GM19324 (cell line): ENCODE measurements around the gene SIDT2.
A peak's percentile ranks its signal among the peaks of the same experiment; 100 is the strongest.
"Not testable (repeated sequence)": the region's sequence is repeated elsewhere in the genome, so short reads cannot be mapped to it uniquely, and the experiment has no call there.

Experiments
- ATAC-seq: cut with Tn5 transposase; IDR thresholded peaks from one replicate; pipeline ENCODE4 v1.9.1; 2021; ENCODE audit warnings: mild to moderate bottlenecking, moderate library complexity; ENCODE audit not compliant: unreplicated experiment, low FRiP score

The SIDT2 gene

DNA sequence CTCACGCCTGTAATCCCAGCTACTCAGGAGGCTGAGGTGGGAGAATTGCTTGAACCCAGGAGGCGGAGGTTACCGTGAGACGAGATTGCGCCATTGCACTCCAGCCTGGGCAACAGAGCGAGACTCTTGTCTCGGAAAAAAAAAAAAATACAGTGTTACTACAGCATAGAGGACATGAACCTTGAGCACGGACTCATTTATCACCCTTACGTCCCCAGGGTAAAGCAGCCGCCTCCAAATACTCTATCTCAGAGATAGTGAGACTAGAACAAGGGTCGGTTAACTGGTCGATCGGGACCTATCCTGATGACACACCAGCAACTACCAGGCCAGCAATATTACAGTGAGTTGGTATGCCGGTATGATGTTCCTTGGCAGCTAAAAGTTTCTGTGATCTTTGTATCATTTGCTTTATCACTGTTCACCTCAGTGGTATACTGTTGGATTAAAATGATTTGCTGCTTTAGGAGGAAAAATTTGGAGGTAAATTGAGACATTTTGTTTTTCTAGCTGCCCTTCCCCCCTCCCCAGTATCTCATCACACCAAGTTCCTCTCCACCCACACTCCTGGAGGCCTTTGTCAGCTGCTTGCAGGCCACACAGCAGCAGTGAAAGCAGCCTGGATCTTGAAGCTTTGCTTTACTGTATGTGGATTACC lies 7.0 kb upstream of the SIDT2 start:
- no peak for ATAC-seq

DNA sequence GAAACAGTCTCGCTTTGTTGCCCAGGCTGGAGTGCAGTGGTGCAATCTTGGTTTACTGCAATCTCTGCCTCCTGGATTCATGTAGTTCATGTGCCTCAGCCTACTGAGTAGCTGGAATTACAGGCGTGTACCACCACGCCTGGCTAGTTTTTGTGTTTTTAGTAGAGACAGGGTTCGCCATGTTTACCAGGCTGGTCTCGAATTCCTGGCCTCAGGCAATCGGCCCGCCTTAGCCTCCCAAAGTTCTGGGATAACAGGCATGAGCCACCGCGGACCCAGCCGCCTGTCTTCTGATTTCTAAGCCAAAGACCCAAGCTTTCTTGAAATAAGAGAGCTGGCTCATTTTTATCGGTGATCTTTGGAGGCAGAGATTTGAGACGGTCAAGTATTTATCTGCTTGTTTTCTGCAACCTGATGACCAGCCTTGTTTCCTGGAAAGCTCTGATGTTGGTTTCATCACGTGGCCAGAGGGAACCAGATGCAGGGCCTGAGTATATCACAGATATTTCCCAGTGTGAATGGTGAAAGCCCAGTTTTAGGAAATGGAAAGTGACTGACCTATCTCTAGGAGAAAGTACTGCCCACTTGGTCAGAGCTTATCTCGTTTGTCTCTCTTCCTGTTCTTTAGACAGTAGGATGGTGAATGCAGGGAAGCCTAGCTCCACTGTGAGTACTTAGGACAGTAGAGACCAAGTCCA lies 5.7 kb upstream of the SIDT2 start:
- ATAC-seq, result no peak

DNA sequence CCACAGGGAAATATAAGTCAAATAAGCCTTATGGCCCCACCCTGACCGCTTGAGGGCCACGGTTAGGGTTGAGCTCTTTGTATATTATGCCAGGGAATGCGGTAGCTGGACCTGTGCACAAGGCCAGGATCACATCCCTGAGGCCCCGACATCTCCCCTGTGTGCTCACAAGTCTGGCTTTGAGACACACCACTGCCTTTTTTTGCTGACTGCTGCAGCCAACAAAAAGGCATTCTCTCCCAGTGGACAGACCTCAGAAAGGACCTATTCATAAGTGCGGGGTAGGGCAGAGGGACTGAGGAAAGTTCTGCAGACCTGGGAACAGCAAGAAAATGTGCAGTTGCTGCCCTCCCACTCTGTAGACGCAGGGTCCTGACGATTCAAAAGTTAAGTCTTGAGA lies 3.4 kb upstream of the SIDT2 start:
- ATAC-seq, result no peak

DNA sequence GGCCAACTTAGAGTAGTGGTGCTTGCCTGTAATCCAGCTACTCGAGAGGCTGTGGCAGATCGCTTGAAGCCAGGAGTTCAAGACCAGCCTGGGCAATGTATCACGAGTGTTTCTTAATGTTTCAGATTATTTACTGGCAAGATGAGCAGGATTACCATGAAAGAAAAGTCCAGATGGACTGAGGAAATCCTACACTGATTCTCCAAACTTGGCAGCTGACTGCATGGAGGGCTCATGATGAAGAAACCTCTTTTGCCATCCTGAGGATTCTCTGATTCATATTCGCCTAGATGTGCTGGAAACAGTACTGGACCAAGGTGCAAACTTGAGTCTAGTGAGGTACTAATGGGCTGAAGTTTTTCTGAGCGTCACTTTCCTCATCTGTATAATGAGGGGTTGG lies 2.8 kb upstream of the SIDT2 start:
- ATAC-seq, result no peak

DNA sequence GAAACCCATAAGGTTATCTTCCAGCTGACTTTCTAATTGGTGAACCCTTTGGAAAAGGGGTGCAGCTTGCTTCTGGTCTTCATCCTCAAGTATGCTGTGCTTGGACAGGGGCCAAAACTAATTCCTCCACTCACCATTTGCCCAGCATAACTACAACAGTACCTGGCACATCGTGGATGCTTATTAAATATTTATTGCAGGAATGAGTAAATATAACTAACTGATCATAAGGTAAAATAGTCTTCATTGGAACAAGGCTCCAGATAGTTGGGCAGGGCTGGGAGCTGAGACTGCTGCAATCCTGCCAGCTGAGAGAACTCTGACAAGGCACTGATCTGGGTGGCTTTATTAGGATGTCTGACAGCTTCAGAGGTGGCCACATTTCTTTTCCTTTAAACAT lies 2.4 kb upstream of the SIDT2 start:
- no peak for ATAC-seq

DNA sequence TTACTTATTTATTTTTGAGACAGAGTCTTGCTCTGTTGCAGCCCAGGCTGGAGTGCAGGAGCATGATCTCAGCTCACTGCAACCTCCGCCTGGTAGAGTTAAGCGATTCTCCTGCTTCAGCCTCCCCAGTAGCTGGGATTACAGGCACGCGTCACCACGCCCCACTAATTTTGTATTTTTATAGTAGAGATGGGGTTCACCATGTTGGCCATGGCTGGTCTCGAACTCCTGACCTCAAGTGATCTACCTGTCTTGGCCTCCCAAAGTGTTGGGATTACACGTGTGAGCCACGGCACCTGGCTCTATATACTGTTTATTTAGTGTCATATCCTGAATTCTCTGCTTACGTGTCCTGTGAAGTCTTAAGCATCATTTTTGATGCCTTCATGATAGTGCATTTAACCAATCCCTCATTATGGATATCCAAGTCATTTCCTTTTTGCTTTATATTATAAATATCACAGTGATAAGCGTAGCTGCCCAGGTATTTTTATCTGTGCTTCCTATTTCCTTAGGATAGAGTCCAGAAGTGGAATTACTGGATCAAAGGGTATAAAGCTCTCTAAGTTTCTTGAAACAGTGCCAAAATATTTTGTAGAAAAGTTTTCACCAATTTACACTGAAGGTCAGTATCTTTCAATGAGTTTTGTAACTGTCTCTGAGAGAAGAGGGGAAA lies 871 bp upstream of the SIDT2 start:
- no peak for ATAC-seq

DNA sequence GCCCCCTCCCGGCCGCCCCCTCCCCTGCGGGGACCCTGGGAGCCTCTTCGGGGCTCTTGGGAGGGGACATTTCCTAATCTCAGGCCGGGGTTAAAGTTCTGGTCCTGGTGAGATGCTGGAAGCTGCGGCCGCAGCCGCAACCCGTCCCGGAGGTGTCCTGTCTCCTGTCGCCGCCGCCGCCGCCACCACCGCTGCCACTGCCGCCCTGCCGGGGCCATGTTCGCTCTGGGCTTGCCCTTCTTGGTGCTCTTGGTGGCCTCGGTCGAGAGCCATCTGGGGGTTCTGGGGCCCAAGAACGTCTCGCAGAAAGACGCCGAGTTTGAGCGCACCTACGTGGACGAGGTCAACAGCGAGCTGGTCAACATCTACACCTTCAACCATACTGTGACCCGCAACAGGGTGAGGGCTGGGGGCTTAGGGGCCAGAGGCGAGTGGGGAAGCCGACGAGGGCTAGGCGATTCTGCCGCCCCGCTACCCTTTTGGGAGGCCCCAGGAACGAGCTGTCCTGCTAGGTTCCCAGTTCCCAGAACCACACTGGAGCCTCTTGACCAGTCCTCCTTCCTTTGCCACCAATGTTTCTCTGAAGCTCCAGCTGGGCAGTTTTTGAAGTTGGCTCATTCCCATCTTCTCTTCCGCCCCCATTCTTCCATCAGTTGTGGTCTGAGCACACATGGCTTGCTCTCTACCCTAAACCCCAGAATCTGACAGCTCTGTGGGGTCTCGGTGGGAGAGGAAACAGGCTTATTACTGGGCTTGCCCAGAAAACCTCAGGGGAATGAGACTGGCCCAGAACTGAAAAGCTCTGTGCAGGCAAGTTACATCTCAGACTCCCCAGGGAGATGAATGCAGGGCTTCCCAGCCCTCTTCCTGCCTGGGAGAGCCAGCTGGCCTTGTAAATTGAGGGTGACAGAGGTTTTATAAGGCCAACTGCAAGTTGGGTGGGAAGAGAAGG lies 781 bp downstream of the SIDT2 start:
- peak; percentile 24 for ATAC-seq

DNA sequence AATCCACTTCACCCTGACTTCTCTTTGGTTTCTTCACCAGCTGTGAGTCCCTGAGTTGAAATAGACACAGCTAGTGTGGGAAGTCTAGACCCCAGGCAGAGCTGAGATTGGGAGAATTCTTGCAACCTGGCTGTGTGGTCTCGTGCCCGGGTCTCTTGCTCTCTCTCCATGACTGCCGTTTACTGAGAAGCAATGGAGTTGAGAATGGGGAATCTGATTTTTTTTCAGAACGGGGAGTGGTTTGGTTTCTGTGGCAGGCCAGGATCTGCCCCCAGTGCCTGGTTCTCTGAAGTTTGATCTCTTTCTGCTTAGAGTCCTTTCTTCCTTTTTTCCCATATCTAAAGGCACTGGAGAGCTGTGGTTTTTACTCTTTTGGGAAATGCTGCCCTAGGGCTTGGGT lies 1.5 kb downstream of the SIDT2 start:
- ATAC-seq, result no peak

DNA sequence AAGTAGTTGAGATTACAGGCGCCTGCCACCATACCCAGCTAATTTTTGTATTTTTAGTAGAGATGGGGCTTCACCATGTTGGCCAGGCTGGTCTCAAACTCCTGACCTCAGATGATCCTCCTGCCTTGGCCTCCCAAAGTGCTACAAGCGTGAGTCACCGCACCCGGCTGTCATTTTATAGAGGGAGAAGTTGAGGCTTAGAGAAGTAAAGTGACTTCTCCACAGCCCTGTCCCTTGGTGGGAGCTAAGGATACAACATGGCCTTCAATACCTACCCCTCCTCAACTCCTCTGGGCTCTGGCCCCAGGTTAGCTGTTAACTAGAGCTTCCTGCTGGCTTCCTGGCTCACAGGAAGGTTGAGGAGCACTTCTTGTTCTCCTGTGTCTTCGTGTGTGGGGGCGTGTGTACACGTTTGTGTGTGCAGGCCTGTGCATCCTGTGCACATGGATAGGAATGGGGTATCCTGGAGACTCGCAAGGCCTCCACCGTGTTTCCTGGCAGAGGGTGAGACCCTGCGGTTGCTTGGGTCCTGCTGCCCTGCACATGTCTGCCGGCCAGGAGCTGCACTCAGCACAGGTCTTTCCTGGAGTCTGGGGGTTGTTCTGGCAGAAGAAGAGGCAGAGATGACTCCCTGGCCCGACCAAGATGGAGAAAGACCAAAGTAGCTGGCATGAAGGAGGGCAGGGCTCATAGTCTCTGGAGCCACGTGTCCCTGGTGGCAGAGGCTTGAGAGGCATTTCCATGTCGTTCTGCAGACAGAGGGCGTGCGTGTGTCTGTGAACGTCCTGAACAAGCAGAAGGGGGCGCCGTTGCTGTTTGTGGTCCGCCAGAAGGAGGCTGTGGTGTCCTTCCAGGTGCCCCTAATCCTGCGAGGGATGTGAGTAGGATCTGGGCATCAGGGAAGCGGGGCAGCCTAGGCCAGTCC lies 2.4 kb downstream of the SIDT2 start:
- ATAC-seq, result no peak

DNA sequence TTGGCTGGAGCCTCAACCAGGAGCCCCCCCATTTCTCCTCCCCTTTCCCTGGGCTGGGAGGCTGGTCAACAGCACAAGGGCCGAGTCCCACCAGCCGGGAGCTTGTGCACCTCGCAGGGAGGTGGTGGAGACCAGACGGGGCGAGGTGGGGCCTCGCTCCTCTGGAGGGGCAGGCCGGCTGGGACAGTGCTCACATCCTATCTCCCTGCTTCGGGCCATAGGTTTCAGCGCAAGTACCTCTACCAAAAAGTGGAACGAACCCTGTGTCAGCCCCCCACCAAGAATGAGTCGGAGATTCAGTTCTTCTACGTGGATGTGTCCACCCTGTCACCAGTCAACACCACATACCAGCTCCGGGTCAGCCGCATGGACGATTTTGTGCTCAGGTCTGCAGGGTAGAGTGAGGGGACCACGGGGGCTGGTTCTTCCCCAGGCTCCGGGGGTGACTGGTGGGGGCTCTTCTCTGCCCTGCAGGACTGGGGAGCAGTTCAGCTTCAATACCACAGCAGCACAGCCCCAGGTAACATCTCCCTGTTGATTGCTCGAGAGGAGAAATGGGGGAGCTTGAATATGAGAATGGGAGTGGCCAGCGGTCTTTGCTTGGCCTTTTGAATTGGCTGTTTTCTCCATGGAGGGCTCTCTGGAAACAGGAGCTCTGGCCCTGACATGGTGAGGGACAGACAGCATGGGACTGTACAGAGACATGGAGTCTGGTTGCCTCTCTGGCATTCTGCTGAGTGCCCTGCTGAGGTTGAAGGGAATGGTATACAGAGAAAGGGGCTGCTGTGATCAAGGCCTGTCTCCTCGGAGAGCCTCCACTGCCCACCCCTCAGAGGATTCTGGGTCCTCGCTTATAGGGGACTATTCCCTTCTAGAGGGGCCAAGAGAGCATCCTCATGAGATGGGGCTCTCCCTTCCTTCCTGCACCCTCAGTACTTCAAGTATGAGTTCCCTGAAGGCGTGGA lies 3.3 kb downstream of the SIDT2 start:
- ATAC-seq, result no peak

DNA sequence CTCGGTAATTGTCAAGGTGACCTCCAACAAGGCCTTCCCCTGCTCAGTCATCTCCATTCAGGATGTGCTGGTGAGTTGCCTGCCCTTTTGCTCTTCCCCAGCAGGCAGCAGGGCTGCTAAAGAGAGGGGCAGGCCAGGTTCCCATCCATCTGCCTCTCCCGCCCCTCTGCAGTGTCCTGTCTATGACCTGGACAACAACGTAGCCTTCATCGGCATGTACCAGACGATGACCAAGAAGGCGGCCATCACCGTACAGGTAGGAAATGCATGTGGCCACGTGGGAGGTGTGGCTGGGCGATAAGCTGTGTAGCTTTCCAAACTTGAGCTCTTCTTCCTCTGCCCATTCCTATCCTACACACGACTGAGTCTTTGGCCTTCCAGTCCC lies 4.0 kb downstream of the SIDT2 start:
- ATAC-seq, result no peak

DNA sequence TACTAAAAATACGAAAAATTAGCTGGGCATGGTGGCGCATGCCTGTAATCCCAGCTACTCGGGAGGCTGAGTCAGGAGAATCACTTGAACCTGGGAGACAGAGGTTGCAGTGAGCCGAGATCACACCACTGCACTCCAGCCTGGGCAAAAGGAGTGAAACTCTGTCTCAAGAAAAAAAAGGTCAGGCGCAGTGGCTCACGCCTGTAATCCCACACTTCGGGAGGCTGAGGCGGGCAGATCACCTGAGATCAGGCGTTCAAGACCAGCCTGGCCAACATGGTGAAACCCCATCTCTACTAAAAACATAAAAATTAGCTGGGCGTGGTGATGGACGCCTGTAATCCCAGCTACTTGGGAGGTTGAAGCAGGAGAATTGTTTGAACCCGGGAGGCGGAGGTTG lies 4.6 kb downstream of the SIDT2 start:
- ATAC-seq, result not testable (repeated sequence)

DNA sequence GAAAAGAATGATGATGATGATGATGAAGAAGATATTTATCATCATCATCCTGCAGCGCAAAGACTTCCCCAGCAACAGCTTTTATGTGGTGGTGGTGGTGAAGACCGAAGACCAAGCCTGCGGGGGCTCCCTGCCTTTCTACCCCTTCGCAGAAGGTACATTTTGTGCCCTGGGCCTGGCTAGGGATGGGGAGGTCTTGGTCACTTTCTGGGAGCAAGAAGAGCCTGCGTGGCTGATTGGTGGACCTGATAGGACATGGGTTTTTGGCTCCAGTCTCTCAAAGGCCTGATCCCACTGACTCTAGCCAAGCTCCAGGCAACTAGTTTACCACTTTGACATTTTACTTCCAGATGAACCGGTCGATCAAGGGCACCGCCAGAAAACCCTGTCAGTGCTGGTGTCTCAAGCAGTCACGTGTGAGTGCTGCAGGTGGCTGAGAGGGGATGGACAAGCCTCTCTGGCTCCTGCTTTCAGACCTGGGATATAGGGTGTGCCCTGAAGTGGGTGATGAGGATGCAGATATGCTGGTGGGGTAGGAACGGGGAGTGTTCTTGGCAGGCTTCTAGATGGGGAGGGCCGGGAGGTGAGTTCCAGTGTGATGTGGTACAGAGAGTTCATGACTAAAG lies 5.3 kb downstream of the SIDT2 start:
- ATAC-seq, result no peak

DNA sequence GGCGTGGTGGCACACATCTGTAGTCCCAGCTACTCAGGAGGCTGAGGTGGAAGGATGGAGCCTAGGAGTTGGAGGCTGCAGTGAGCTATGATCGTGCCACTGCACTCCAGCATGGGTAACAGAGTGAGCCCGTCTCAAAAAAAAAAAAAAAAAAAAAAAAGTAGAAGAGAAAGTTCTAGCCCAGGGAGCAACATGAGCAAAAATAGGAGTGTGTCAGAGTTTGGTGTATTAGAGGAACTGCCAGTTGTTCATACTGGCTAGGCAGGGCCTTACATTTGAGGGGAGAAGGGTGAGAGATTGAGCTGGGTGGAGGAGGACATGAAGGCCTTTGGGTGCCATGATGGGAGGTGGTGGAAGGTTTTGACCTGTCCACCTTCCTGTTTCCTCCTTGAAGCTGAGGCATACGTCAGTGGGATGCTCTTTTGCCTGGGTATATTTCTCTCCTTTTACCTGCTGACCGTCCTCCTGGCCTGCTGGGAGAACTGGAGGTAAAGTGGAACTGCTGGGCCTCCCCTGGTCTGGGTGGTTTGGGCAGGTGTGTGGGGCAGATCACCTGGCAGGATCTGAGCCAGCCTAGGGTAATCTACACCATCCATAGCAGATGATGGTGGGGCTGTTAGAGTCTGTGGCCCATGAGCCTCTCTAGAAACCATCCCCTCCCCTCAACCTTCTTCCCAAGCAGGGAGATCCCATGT lies 7.3 kb downstream of the SIDT2 start:
- no peak for ATAC-seq

DNA sequence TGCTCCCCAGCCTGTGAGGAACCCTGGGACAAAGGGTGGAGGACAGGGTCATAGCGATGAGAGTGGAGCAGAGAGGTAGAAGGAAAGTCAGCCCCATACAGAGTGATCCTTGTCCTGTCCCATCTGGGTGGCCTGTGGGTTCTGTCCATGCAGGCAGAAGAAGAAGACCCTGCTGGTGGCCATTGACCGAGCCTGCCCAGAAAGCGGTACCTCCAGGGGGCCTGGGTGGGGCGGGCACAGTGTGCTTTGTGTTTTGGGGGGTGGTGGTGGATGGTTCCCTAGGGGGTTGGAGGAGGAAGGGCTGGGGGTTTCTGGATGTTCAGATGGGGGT lies 7.9 kb downstream of the SIDT2 start:
- no peak for ATAC-seq

DNA sequence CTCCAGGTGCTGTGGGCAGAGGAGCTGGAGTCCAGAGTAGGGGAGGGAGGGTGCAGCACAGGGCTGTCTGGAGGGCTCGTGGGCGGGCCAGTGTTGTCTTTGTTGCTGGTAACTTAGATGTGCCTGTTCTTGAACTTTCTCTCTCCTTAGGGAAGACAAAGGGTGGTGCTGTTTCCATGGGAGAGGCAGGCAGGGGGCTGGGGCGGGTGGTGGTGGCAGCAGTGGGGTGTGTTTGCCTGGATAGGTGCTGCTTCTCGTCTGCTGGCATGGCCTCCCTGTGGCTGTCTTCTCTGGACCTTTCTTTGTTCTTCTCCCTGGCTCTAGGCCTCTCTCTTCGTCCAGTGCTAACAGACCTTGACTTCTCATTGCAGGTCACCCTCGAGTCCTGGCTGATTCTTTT lies 8.5 kb downstream of the SIDT2 start:
- ATAC-seq, result no peak

DNA sequence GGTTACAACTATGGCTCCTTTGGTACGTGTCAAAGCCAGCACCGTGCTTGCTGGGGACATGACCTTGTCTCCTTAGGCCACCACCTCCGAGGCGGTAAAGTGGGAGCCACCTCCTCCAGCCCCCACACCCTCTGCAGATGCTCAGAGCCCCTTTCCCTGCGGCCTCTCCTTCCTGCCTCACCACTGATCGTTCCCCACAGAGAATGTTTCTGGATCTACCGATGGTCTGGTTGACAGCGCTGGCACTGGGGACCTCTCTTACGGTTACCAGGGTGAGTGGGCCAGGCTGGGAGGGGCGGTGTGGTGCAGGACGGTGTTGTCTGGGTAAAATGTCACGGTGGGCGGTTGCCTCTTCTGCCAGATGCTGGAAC lies 8.9 kb downstream of the SIDT2 start:
- ATAC-seq, result no peak
